ENCODE results near the gene CST3. TPM values are rescaled to one million over a fixed set of nuclear protein-coding genes. Genes with fewer than 3 reads are reported as not detected.

CST3 gene
- polyA plus RNA-seq, 2 donors = 262 to 448 TPM

DNA sequence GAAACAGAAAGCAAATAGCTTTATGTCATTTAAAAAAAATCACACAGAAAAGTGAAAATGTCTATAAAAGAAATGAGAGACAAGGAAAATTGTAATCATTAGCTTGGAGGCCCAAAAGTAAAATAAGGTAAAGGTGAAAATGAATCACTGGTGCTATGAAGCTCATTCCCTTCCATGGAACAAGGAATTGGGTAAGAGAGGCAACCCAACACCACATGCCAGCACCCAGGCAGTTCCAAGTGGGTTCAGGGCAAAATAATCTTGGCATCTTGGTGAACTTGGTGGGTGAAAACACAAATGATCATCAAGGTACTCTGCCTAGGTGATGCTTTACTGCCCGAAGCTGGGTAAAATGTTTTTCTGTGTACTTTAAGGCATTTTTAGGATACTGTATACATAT, 34.4 kb upstream of the CST3 start:
- no peaks in the 10 kb centered on the region for H3K4me1 ChIP-seq (ENCODE audit: control insufficient read depth in 2 of 2, insufficient read depth in 2 of 2, low read length in 1 of 2)
- WGBS, 2 donors = 94 to 95% methylated on average over 1 of the region's 1 CpG
- H3K4me3 ChIP-seq (ENCODE audit: low read depth in 1 of 2, low read length in 2 of 2) = no peak overlapping the region
- no peaks in the 10 kb centered on the region for H3K27me3 ChIP-seq (ENCODE audit: control insufficient read depth in 1 of 2, insufficient read depth in 2 of 2, low read length in 2 of 2)
- H3K9me3 ChIP-seq (ENCODE audit: control insufficient read depth in 2 of 2, insufficient read depth in 1 of 2, low read depth in 1 of 2, low read length in 1 of 2) = peaks cover 2% of the 10 kb centered on the region in 2 donors
- no peaks in the 10 kb centered on the region for H3K36me3 ChIP-seq (ENCODE audit: control insufficient read depth in 2 of 2, insufficient read depth in 2 of 2, low read length in 1 of 2)
- no peak overlapping the region for H3K27ac ChIP-seq (ENCODE audit: low read depth in 2 of 2, low read length in 1 of 2)

GRCh38 chr20:23671479-23671878, 33.7 kb upstream of the CST3 start:
- Histone ChIP-seq H3K27me3 (ENCODE audit: control insufficient read depth in 1 of 2, insufficient read depth in 2 of 2, low read length in 2 of 2) (no peaks in the 10 kb centered on the region), H3K27ac (ENCODE audit: low read depth in 2 of 2, low read length in 1 of 2) (no peak overlapping the region), H3K4me3 (ENCODE audit: low read depth in 1 of 2, low read length in 2 of 2) (no peak overlapping the region), H3K36me3 (ENCODE audit: control insufficient read depth in 2 of 2, insufficient read depth in 2 of 2, low read length in 1 of 2) (no peaks in the 10 kb centered on the region), H3K4me1 (ENCODE audit: control insufficient read depth in 2 of 2, insufficient read depth in 2 of 2, low read length in 1 of 2) (no peaks in the 10 kb centered on the region), H3K9me3 (ENCODE audit: control insufficient read depth in 2 of 2, insufficient read depth in 1 of 2, low read depth in 1 of 2, low read length in 1 of 2) (peaks cover 2% of the 10 kb centered on the region in 2 donors)
- 60 to 64% methylated on average over 3 of the region's 3 CpGs for WGBS, 2 donors

DNA sequence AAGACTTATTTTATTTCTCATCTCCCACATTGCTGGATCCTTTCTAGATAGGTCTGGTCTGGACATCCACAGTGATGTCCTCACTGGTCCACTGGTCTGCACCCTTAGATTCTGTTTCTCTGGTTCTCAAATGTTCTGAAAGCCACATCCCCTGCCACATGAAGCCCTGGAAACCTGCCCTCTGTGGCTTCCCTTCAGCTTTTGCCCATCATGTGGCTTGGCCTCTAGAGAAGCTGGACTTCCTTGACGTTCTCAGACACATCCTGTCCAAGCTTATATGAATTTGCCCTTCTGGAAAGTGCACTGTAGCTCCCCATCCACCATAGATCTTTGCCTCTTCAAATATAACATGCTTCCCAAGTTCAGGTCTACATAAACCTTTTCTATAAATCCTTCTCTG, 32.6 kb upstream of the CST3 start:
- WGBS, 2 donors = 45 to 48% methylated on average over 1 of the region's 1 CpG
- Histone ChIP-seq H3K27me3 (ENCODE audit: control insufficient read depth in 1 of 2, insufficient read depth in 2 of 2, low read length in 2 of 2) (no peaks in the 10 kb centered on the region), H3K4me3 (ENCODE audit: low read depth in 1 of 2, low read length in 2 of 2) (no peak overlapping the region)

DNA sequence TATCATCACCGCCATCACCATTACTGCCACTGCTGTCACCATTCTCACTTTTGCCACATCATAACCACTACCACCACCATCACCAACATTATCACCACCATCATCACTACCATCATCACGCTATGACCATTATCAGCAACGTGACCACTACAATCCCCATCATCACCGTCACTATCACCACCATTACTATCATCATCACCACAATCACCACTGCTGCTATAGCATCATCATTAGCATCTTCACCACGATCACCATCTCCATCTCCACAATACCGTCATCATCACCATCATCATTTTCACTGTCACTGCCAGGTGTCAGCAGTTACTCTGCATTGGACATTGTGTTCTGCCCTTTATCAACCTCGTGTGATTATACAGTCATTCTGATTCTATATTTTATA, 32.1 kb upstream of the CST3 start:
- Histone ChIP-seq H3K4me3 (ENCODE audit: low read depth in 1 of 2, low read length in 2 of 2) (no peak overlapping the region), H3K27me3 (ENCODE audit: control insufficient read depth in 1 of 2, insufficient read depth in 2 of 2, low read length in 2 of 2) (no peaks in the 10 kb centered on the region)
- 85 to 90% methylated on average over 7 of the region's 7 CpGs for WGBS, 2 donors

More for the DNA sequence above, 32.6 kb upstream of the CST3 start:
- Histone ChIP-seq H3K4me1 (ENCODE audit: control insufficient read depth in 2 of 2, insufficient read depth in 2 of 2, low read length in 1 of 2) (no peaks in the 10 kb centered on the region), H3K9me3 (ENCODE audit: control insufficient read depth in 2 of 2, insufficient read depth in 1 of 2, low read depth in 1 of 2, low read length in 1 of 2) (peaks cover 2% of the 10 kb centered on the region in 2 donors), H3K27ac (ENCODE audit: low read depth in 2 of 2, low read length in 1 of 2) (no peak overlapping the region), H3K36me3 (ENCODE audit: control insufficient read depth in 2 of 2, insufficient read depth in 2 of 2, low read length in 1 of 2) (no peaks in the 10 kb centered on the region)

DNA sequence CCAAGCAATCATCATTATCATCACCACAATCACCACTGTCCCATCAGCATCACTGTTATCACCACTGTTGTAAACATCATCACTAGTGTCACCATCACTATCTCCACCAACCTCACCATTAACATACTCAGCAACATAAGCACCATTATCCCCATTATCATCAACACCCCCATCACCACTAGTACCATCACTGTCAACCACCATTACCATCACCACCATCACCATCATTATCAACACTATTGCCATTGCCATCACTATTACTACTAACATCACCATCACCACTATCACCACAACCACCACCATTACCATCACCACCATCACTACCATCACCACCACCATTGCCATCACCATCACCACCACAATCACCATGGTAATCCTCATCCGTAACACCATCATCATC, 31.6 kb upstream of the CST3 start:
- Histone ChIP-seq H3K4me1 (ENCODE audit: control insufficient read depth in 2 of 2, insufficient read depth in 2 of 2, low read length in 1 of 2) (no peaks in the 10 kb centered on the region), H3K27me3 (ENCODE audit: control insufficient read depth in 1 of 2, insufficient read depth in 2 of 2, low read length in 2 of 2) (no peaks in the 10 kb centered on the region), H3K27ac (ENCODE audit: low read depth in 2 of 2, low read length in 1 of 2) (no peak overlapping the region), H3K4me3 (ENCODE audit: low read depth in 1 of 2, low read length in 2 of 2) (no peak overlapping the region), H3K9me3 (ENCODE audit: control insufficient read depth in 2 of 2, insufficient read depth in 1 of 2, low read depth in 1 of 2, low read length in 1 of 2) (peaks cover 2% of the 10 kb centered on the region in 2 donors), H3K36me3 (ENCODE audit: control insufficient read depth in 2 of 2, insufficient read depth in 2 of 2, low read length in 1 of 2) (no peaks in the 10 kb centered on the region)
- 89 to 96% methylated on average over 1 of the region's 1 CpG for WGBS, 2 donors

More for the DNA sequence above, 32.1 kb upstream of the CST3 start:
- no peaks in the 10 kb centered on the region for H3K36me3 ChIP-seq (ENCODE audit: control insufficient read depth in 2 of 2, insufficient read depth in 2 of 2, low read length in 1 of 2)
- H3K4me1 ChIP-seq (ENCODE audit: control insufficient read depth in 2 of 2, insufficient read depth in 2 of 2, low read length in 1 of 2) = no peaks in the 10 kb centered on the region
- no peak overlapping the region for H3K27ac ChIP-seq (ENCODE audit: low read depth in 2 of 2, low read length in 1 of 2)
- peaks cover 2% of the 10 kb centered on the region in 2 donors for H3K9me3 ChIP-seq (ENCODE audit: control insufficient read depth in 2 of 2, insufficient read depth in 1 of 2, low read depth in 1 of 2, low read length in 1 of 2)

DNA sequence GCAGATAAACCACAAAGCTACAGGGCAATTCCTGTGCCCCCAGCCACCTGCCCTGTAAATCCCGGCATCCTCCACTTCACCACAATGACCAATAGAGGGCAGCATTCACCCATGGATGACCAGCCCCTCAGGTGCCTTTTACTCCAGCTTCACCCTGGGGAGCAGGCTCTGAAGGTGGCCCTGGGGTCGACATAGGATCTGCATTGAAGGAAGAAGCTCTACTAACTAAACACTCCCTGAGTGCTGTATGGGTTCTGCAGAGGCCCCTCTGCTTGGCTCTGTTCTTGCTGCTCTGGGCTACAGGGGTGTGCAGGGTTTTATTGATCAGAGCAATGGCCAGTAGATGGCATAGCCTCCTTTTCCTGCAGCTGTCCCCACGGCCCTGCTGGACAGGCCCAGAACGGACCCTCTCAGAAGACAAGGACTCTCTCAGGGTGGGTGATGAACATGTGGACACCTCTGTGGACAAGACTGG, 30.8 kb upstream of the CST3 start:
- Histone ChIP-seq H3K4me3 (ENCODE audit: low read depth in 1 of 2, low read length in 2 of 2) (no peak overlapping the region), H3K36me3 (ENCODE audit: control insufficient read depth in 2 of 2, insufficient read depth in 2 of 2, low read length in 1 of 2) (no peaks in the 10 kb centered on the region), H3K4me1 (ENCODE audit: control insufficient read depth in 2 of 2, insufficient read depth in 2 of 2, low read length in 1 of 2) (no peaks in the 10 kb centered on the region), H3K27me3 (ENCODE audit: control insufficient read depth in 1 of 2, insufficient read depth in 2 of 2, low read length in 2 of 2) (no peaks in the 10 kb centered on the region), H3K27ac (ENCODE audit: low read depth in 2 of 2, low read length in 1 of 2) (no peak overlapping the region), H3K9me3 (ENCODE audit: control insufficient read depth in 2 of 2, insufficient read depth in 1 of 2, low read depth in 1 of 2, low read length in 1 of 2) (peaks cover 2% of the 10 kb centered on the region in 2 donors)
- WGBS, 2 donors = 4 to 5% methylated on average over 4 of the region's 4 CpGs

DNA sequence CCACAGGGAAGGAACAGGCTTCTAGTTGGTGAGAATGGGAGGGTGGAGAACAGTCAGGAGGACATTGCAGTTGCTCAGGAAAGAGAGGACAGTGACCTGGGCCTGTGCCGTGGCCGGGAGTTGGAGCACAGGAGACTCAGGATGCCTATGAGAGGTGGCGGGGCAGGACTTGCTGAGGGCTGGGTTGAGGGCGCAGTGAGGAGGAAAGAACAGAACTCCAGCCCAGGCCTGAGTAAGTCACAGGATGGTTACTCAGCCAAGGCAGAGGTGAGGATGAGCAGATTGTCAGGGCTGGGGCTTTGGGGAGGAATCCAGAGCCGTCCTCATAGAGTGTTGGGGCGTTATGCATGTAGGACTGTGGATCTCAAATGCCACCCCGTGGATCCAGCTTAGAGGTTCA, 29.9 kb upstream of the CST3 start:
- WGBS, 2 donors = 79 to 82% methylated on average over 7 of the region's 7 CpGs
- Histone ChIP-seq H3K9me3 (ENCODE audit: control insufficient read depth in 2 of 2, insufficient read depth in 1 of 2, low read depth in 1 of 2, low read length in 1 of 2) (peaks cover 0 to 2% of the 10 kb centered on the region in 2 donors), H3K27me3 (ENCODE audit: control insufficient read depth in 1 of 2, insufficient read depth in 2 of 2, low read length in 2 of 2) (no peaks in the 10 kb centered on the region), H3K4me1 (ENCODE audit: control insufficient read depth in 2 of 2, insufficient read depth in 2 of 2, low read length in 1 of 2) (no peaks in the 10 kb centered on the region), H3K36me3 (ENCODE audit: control insufficient read depth in 2 of 2, insufficient read depth in 2 of 2, low read length in 1 of 2) (no peaks in the 10 kb centered on the region), H3K27ac (ENCODE audit: low read depth in 2 of 2, low read length in 1 of 2) (no peak overlapping the region), H3K4me3 (ENCODE audit: low read depth in 1 of 2, low read length in 2 of 2) (no peak overlapping the region)

GRCh38 chr20:23666698-23667097, 28.9 kb upstream of the CST3 start:
- no peaks in the 10 kb centered on the region for H3K27me3 ChIP-seq (ENCODE audit: control insufficient read depth in 1 of 2, insufficient read depth in 2 of 2, low read length in 2 of 2)
- no peak overlapping the region for H3K4me3 ChIP-seq (ENCODE audit: low read depth in 1 of 2, low read length in 2 of 2)
- H3K36me3 ChIP-seq (ENCODE audit: control insufficient read depth in 2 of 2, insufficient read depth in 2 of 2, low read length in 1 of 2) = no peaks in the 10 kb centered on the region
- peaks cover 0 to 2% of the 10 kb centered on the region in 2 donors for H3K4me1 ChIP-seq (ENCODE audit: control insufficient read depth in 2 of 2, insufficient read depth in 2 of 2, low read length in 1 of 2)
- WGBS, 2 donors = 61 to 65% methylated on average over 3 of the region's 3 CpGs
- peaks cover 0 to 2% of the 10 kb centered on the region in 2 donors for H3K9me3 ChIP-seq (ENCODE audit: control insufficient read depth in 2 of 2, insufficient read depth in 1 of 2, low read depth in 1 of 2, low read length in 1 of 2)
- H3K27ac ChIP-seq (ENCODE audit: low read depth in 2 of 2, low read length in 1 of 2) = no peak overlapping the region

DNA sequence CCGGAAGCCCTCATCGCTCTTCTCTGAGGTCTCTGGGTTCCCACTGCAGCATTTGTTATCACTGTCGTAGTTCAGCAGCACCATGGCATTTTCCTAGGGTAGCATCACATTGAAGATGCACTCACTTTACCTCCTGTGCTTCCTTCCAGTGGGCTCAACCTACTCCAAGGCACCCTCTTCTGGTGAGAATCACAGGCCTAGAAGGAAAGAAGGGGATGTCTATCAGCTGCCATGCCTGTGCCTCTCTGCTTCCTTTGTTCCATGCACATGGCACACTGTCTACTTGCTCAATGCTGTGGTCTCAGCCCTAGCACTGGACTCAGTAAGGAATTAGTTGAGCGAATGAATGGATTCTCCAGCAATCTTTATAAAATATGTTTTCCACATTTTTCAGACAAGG, 28.4 kb upstream of the CST3 start:
- no peaks in the 10 kb centered on the region for H3K36me3 ChIP-seq (ENCODE audit: control insufficient read depth in 2 of 2, insufficient read depth in 2 of 2, low read length in 1 of 2)
- H3K9me3 ChIP-seq (ENCODE audit: control insufficient read depth in 2 of 2, insufficient read depth in 1 of 2, low read depth in 1 of 2, low read length in 1 of 2) = peaks cover 0 to 2% of the 10 kb centered on the region in 2 donors
- WGBS, 2 donors = 88 to 94% methylated on average over 4 of the region's 4 CpGs
- no peak overlapping the region for H3K27ac ChIP-seq (ENCODE audit: low read depth in 2 of 2, low read length in 1 of 2)
- no peaks in the 10 kb centered on the region for H3K27me3 ChIP-seq (ENCODE audit: control insufficient read depth in 1 of 2, insufficient read depth in 2 of 2, low read length in 2 of 2)
- no peak overlapping the region for H3K4me3 ChIP-seq (ENCODE audit: low read depth in 1 of 2, low read length in 2 of 2)
- peaks cover 0 to 2% of the 10 kb centered on the region in 2 donors for H3K4me1 ChIP-seq (ENCODE audit: control insufficient read depth in 2 of 2, insufficient read depth in 2 of 2, low read length in 1 of 2)

GRCh38 chr20:23664954-23665353, 27.2 kb upstream of the CST3 start:
- 94 to 95% methylated on average over 3 of the region's 3 CpGs for WGBS, 2 donors

More at GRCh38 chr20:23664954-23665353, 27.2 kb upstream of the CST3 start:
- no peaks in the 10 kb centered on the region for H3K36me3 ChIP-seq (ENCODE audit: control insufficient read depth in 2 of 2, insufficient read depth in 2 of 2, low read length in 1 of 2)
- no peak overlapping the region for H3K4me3 ChIP-seq (ENCODE audit: low read depth in 1 of 2, low read length in 2 of 2)
- H3K27me3 ChIP-seq (ENCODE audit: control insufficient read depth in 1 of 2, insufficient read depth in 2 of 2, low read length in 2 of 2) = no peaks in the 10 kb centered on the region
- peaks cover 0 to 2% of the 10 kb centered on the region in 2 donors for H3K9me3 ChIP-seq (ENCODE audit: control insufficient read depth in 2 of 2, insufficient read depth in 1 of 2, low read depth in 1 of 2, low read length in 1 of 2)
- H3K4me1 ChIP-seq (ENCODE audit: control insufficient read depth in 2 of 2, insufficient read depth in 2 of 2, low read length in 1 of 2) = peaks cover 0 to 2% of the 10 kb centered on the region in 2 donors
- H3K27ac ChIP-seq (ENCODE audit: low read depth in 2 of 2, low read length in 1 of 2) = no peak overlapping the region
